ENCODE data around the gene KCNIP1.

DNA sequence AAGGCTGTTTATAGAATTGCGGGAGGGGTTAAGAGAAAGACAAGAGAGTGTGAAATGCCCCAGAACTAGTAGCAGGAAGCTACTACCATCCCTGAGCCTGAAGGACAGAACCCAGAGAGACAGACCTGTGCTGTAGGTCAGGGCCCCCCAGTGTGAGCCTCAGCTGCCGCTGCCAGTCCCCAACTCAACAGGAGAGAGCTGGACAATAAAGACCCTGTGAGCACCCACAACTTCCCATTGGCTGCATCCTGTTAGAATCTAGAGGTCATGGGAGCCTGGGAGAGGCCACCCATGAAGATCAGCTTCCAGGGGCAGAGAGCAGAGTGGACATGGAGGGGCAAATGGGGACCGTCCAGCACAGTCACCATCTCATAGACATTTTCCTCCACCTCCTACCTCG, 152.5 kb downstream of the KCNIP1 start:
- TF ChIP-seq PITX1 (CRISPR knock-in tag; IDR thresholded peaks at IDR 0.05) (no peak), ISL2 (CRISPR knock-in tag; IDR thresholded peaks at IDR 0.05) (no peak), PCBP2 (optimal IDR thresholded peaks at IDR 0.05; ENCODE audit: low read depth, low read length, poor library complexity, severe bottlenecking) (no peak), ZNF160 (CRISPR knock-in tag; IDR thresholded peaks at IDR 0.05) (no peak), MYNN (CRISPR knock-in tag; IDR thresholded peaks at IDR 0.05; ENCODE audit: low read depth) (no peak)
- TF ChIP-seq, protein P1, sequence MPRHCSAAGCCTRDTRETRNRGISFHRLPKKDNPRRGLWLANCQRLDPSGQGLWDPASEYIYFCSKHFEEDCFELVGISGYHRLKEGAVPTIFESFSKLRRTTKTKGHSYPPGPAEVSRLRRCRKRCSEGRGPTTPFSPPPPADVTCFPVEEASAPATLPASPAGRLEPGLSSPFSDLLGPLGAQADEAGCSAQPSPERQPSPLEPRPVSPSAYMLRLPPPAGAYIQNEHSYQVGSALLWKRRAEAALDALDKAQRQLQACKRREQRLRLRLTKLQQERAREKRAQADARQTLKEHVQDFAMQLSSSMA (CRISPR knock-in tag; IDR thresholded peaks at IDR 0.05): no peak

All from HepG2 (cell line).